GM23248 (cell line): ENCODE data around the gene HTATIP2. TPM values are rescaled to one million over a fixed set of nuclear protein-coding genes. Genes with fewer than 3 reads are reported as not detected.

Experiments used
- DNase-seq: peaks from one replicate; pipeline ENCODE4 v3.0.0-alpha.2; 2015
- H2AFZ ChIP-seq: fragments of 200-600 bp; sonication (generic); 2 replicates; pipeline ENCODE4 v1.6.1; 2016; ENCODE audit warnings: antibody characterized with exemption
- H3F3A ChIP-seq: fragments of 200-600 bp; sonication (generic); 2 replicates; pipeline ENCODE4 v1.6.1; 2016; ENCODE audit warnings: mild to moderate bottlenecking, antibody characterized with exemption, mixed run types; ENCODE audit not compliant: insufficient read depth
- H3K27ac ChIP-seq: fragments of 200-600 bp; sonication (generic); 2 replicates; pipeline ENCODE4 v1.5.1; 2016; ENCODE audit warnings: mild to moderate bottlenecking
- H3K27me3 ChIP-seq: fragments of 200-600 bp; sonication (generic); replicated peaks from 2 replicates; pipeline ENCODE4 v1.6.1; 2016; ENCODE audit warnings: mild to moderate bottlenecking; ENCODE audit not compliant: insufficient read depth
- H3K36me3 ChIP-seq: fragments of 200-600 bp; sonication (generic); 2 replicates; pipeline ENCODE4 v1.6.1; 2016; ENCODE audit warnings: low read depth, mild to moderate bottlenecking
- H3K4me1 ChIP-seq: fragments of 200-600 bp; sonication (generic); 2 replicates; pipeline ENCODE4 v1.6.1; 2016; ENCODE audit warnings: mild to moderate bottlenecking; ENCODE audit not compliant: insufficient read depth
- H3K4me2 ChIP-seq: fragments of 200-600 bp; sonication (generic); one replicate; pipeline ENCODE4 v1.6.1; 2016; ENCODE audit warnings: mild to moderate bottlenecking; ENCODE audit not compliant: unreplicated experiment
- H3K4me3 ChIP-seq: fragments of 200-600 bp; sonication (generic); 2 replicates; pipeline ENCODE4 v1.5.1; 2016; ENCODE audit warnings: mild to moderate bottlenecking
- H3K79me2 ChIP-seq: fragments of 200-600 bp; sonication (generic); 2 replicates; pipeline ENCODE4 v1.6.1; 2016; ENCODE audit warnings: mild to moderate bottlenecking; ENCODE audit not compliant: insufficient read depth
- H3K9ac ChIP-seq: fragments of 200-600 bp; sonication (generic); 2 replicates; pipeline ENCODE4 v1.6.1; 2016; ENCODE audit warnings: mild to moderate bottlenecking
- H3K9me2 ChIP-seq: fragments of 200-600 bp; sonication (generic); 2 replicates; pipeline ENCODE4 v1.6.1; 2016; ENCODE audit warnings: mixed run types, mild to moderate bottlenecking, moderate library complexity; ENCODE audit not compliant: insufficient read depth
- H3K9me3 ChIP-seq: fragments of 200-600 bp; sonication (generic); one replicate; pipeline ENCODE4 v1.6.1; 2017; ENCODE audit warnings: low read depth
- H4K20me1 ChIP-seq: fragments of 200-600 bp; sonication (generic); 2 replicates; pipeline ENCODE4 v1.6.0; 2016; ENCODE audit not compliant: insufficient read depth
- EZH2 ChIP-seq: fragments of 200-600 bp; sonication (generic); IDR thresholded peaks from 2 replicates; pipeline ENCODE4 v1.6.1; 2018; ENCODE audit warnings: antibody characterized with exemption, mild to moderate bottlenecking; ENCODE audit not compliant: insufficient read depth, poor library complexity, severe bottlenecking
- EZH2phosphoT487 ChIP-seq: fragments of 200-600 bp; sonication (generic); IDR thresholded peaks from 2 replicates; pipeline ENCODE4 v1.6.1; 2018; ENCODE audit warnings: antibody characterized with exemption, moderate library complexity, mild to moderate bottlenecking, low read depth; ENCODE audit not compliant: insufficient read depth
- WGBS, 2 experiments: methylation state at CpG; one replicate each; pipeline ENCODE4 v1.1.6; 2015 to 2017; ENCODE audit warnings: low lambda C conversion rate in 2 of 2, low coverage in 1 of 2; ENCODE audit errors: missing lambda C conversion rate in 2 of 2; 5-methylcytosine and 5-hydroxymethylcytosine counted together
- in situ Hi-C: fragments of 300-500 bp; cut with MboI; formaldehyde crosslinking; loops from 2 replicates; pipeline ENCODE4 v1.15.0; 2020
- polyA plus RNA-seq: library from polyadenylated mRNA; unstranded; fragments of >200 nt; fragmentation: Nextera tagmentation; extraction: Ambion mirVana; gene quantifications from 2 replicates; pipeline ENCODE4 v1.2.1, GENCODE V29; 2016
- total RNA-seq: library from RNA; depleted of rRNA; stranded (reverse); fragments of >200 nt; shearing (Covaris generic); gene quantifications from 2 replicates; pipeline ENCODE4 v1.2.3, GENCODE V29; 2014

The HTATIP2 gene
- total and polyA plus RNA-seq, 2 experiments from 2014 or later = 23.2 to 30.7 TPM

DNA sequence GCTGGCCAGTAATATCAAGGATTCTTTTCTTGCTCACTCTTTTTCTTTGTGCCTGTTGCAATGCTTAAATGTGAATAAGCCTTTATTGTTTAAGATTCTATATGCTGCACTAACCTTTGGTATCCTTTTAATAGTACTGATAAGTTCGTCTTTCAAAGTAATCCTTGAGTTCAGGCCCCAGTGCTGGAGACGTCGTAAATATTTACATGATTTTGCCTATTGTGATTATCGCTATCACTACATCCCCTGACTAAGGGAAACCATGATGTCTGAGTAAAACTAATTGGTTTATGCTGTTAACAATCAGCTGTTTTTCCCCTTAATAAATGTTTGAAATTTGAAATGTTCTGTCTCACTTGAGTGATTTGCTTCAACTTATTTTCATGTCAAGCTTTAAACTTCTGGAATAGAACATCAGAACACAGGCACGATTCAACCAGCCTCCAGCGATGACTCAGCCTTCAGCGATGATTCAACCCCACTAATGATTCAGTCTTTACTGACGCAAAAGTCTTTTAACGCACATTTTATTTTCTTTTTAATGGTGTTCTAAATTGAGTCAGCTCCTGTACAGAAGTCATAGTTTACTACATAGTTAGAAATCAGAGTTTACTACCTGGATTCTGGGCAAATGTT is 3.9 kb downstream of the HTATIP2 start:
- TF ChIP-seq EZH2 (no peak), EZH2phosphoT487 (no peak)
- Histone ChIP-seq H3K9me3 (no peaks in the 10 kb centered on the region), H3F3A (peaks cover 21% of the 10 kb centered on the region; the same call in 1 of the 2 replicates), H3K4me1 (peaks cover 27% of the 10 kb centered on the region), H3K27ac (peak overlapping the region; percentile 40), H2AFZ (no peak overlapping the region), H3K9ac (no peak overlapping the region), H3K4me3 (no peak overlapping the region), H4K20me1 (no peaks in the 10 kb centered on the region), H3K9me2 (no peaks in the 10 kb centered on the region), H3K79me2 (no peaks in the 10 kb centered on the region), H3K4me2 (peak overlapping the region; percentile 64), H3K27me3 (no peaks in the 10 kb centered on the region), H3K36me3 (no peaks in the 10 kb centered on the region)
- in situ Hi-C loops = no loop called here
- 37 to 38% methylated on average over 9 of the region's 9 CpGs for WGBS, 2 experiments
- peak; percentile 93 for DNase-seq

DNA sequence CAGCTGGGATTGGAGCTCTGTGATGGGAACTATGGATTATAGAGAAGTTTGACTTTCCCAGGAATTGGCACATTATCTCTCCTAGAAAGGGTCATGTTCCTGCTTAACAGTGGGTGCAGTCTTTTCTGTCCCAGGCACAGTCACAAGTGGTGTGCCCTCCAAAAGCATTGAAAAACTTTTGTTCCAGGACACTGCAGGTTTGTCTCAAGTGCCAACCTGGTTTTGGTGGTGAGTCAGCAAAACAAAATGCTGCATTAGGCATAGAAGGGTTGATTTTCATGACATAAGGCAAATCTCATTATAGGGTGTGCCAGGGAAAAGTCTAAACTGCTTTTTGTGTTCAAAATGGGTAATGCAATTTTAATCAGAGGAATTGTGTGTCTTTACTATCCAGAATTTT is 4.9 kb downstream of the HTATIP2 start:
- peak; percentile 19 for DNase-seq
- no peaks in the 10 kb centered on the region for H3K9me2 ChIP-seq
- H3K4me3 ChIP-seq = no peak overlapping the region
- TF ChIP-seq EZH2 (no peak), EZH2phosphoT487 (no peak)
- H3K27ac ChIP-seq = peak overlapping the region; percentile 40
- H3K9ac ChIP-seq = no peak overlapping the region
- no peaks in the 10 kb centered on the region for H3K9me3 ChIP-seq
- no peaks in the 10 kb centered on the region for H4K20me1 ChIP-seq
- H3K4me2 ChIP-seq = no peak overlapping the region
- peaks cover 27% of the 10 kb centered on the region for H3K4me1 ChIP-seq
- H2AFZ ChIP-seq = no peak overlapping the region
- H3K27me3 ChIP-seq = no peaks in the 10 kb centered on the region
- H3K36me3 ChIP-seq = no peaks in the 10 kb centered on the region
- no peaks in the 10 kb centered on the region for H3K79me2 ChIP-seq
- H3F3A ChIP-seq = peaks cover 21% of the 10 kb centered on the region; the same call in 1 of the 2 replicates
- in situ Hi-C loops = no loop called here

DNA sequence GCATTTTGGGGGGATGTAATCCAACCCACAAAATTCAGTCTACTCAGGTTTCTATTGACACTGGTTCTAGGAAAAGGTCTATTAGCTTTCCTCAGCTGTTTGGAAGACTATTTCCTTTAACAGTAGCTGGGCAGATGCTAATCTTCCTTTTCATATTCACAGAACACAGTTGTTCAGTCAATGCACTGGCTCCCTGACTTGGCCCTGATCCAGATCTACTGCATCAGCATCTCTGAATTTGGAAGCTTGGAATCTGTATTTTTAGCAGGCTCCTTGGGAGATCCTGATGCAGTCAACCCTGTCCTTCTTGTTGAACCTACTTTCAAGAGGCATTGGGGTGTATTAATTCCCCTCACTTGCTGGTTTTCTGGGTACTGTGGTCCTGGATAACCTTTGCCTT is 6.3 kb downstream of the HTATIP2 start:
- no peak for DNase-seq
- Histone ChIP-seq H3K4me3 (no peak overlapping the region), H3K79me2 (no peaks in the 10 kb centered on the region), H3K9ac (no peak overlapping the region), H3K27me3 (no peaks in the 10 kb centered on the region), H4K20me1 (no peaks in the 10 kb centered on the region), H3K9me2 (no peaks in the 10 kb centered on the region), H3F3A (peaks cover 21% of the 10 kb centered on the region; the same call in 1 of the 2 replicates), H2AFZ (no peak overlapping the region), H3K4me1 (peaks cover 21% of the 10 kb centered on the region), H3K4me2 (no peak overlapping the region), H3K9me3 (no peaks in the 10 kb centered on the region), H3K27ac (no peak overlapping the region), H3K36me3 (no peaks in the 10 kb centered on the region)
- in situ Hi-C loops = no loop called here
- no peak for TF ChIP-seq EZH2
- TF ChIP-seq EZH2phosphoT487 = no peak

DNA sequence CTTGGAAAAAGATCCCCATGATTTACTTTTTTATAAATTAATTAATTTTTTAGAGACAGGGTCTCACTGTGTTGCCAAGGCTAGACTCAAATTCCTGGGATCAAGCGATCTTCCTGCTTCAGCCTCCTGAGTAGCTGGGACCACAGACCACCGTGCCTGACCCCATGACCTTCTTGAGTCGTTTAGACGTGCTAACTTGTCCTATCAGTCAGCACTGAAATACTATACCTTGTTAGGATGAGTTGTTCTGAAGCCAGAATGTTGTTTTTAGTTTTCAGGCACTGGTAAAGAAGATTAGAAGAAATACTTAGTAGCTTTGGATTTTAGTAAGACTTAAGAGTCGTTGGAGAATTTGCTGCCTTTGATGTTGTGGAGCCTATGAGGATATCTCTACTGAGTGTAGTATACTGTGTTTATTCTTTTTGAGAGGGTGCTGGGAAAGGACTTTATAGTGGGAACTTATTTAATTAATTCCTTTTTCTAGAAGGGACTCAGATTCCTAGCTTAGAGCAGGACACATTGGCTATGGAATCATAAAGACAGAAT is 8.6 kb downstream of the HTATIP2 start:
- no peak for TF ChIP-seq EZH2phosphoT487
- no peak for TF ChIP-seq EZH2
- 60% methylated on average over 5 of the region's 5 CpGs for WGBS, 2 experiments
- no peaks in the 10 kb centered on the region for H3K27me3 ChIP-seq
- no peaks in the 10 kb centered on the region for H3K9me3 ChIP-seq
- no peak overlapping the region for H3K4me2 ChIP-seq
- no peaks in the 10 kb centered on the region for H3K9me2 ChIP-seq
- H3F3A ChIP-seq = peaks cover 15% of the 10 kb centered on the region; the same call in 1 of the 2 replicates
- peaks cover 15% of the 10 kb centered on the region for H3K4me1 ChIP-seq
- H3K9ac ChIP-seq = no peak overlapping the region
- H3K4me3 ChIP-seq = no peak overlapping the region
- no peaks in the 10 kb centered on the region for H3K79me2 ChIP-seq
- in situ Hi-C loops = no loop called here
- DNase-seq = no peak
- H4K20me1 ChIP-seq = no peaks in the 10 kb centered on the region
- no peak overlapping the region for H2AFZ ChIP-seq
- H3K36me3 ChIP-seq = no peaks in the 10 kb centered on the region
- no peak overlapping the region for H3K27ac ChIP-seq
